Loucy (cell line): ENCODE measurements around the gene LBHD2.

Experiments
- EZH2phosphoT487 ChIP-seq: fragments of 200-600 bp; IDR thresholded peaks from 2 replicates; pipeline ENCODE4 v1.6.1; 2018; ENCODE audit warnings: antibody characterized with exemption, mild to moderate bottlenecking, moderate library complexity, borderline replicate concordance
- TF ChIP-seq, protein P1 (sequence below): fragments of 200-600 bp; sonication (generic); conservative IDR thresholded peaks from 2 replicates; pipeline ENCODE4 v1.5.1; 2014; ENCODE audit warnings: mild to moderate bottlenecking, antibody characterized with exemption, low read length

DNA sequence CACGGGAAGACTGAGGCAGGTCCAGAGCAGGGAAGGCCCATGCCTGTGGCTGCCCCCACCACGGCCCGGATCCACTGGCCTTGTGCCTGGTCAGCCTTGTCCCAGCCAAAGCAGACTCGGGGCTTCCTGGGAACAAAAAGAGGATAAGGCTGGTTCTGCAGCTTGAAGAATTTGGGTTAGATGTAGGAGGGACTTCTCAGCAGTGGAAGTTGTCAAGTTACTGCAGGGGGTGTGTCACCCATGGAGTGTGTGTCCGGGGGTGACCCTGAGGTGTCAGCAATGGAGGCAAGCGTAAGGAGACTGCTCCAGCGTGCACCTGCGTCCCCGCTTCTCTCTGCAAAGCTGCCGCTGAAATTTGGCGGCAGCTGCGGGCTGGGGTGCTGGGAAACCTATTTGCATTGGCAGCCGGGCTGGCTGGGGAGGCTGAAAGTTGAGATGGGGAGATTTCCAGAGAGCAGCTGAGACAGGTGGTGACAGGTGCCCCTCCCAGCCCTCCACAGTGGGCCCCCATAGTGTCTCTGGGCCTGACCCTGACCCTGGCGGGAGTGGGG is 26.7 kb downstream of the LBHD2 start:
- TF ChIP-seq, protein P1, sequence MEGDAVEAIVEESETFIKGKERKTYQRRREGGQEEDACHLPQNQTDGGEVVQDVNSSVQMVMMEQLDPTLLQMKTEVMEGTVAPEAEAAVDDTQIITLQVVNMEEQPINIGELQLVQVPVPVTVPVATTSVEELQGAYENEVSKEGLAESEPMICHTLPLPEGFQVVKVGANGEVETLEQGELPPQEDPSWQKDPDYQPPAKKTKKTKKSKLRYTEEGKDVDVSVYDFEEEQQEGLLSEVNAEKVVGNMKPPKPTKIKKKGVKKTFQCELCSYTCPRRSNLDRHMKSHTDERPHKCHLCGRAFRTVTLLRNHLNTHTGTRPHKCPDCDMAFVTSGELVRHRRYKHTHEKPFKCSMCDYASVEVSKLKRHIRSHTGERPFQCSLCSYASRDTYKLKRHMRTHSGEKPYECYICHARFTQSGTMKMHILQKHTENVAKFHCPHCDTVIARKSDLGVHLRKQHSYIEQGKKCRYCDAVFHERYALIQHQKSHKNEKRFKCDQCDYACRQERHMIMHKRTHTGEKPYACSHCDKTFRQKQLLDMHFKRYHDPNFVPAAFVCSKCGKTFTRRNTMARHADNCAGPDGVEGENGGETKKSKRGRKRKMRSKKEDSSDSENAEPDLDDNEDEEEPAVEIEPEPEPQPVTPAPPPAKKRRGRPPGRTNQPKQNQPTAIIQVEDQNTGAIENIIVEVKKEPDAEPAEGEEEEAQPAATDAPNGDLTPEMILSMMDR: no peak
- no peak for TF ChIP-seq EZH2phosphoT487
